BJ (cell line): ENCODE measurements around the gene SORCS1. TPM values are rescaled to one million over a fixed set of nuclear protein-coding genes. Genes with fewer than 3 reads are reported as not detected.

Source experiments
- CTCF ChIA-PET: fragments of 350-600 bp; formaldehyde crosslinking; extraction: SDS; loops from one replicate; lab custom pipeline; 2021; ENCODE audit warnings: antibody characterized with exemption, inconsistent platforms; lab: Yijun Ruan, JAX
- POLR2A ChIA-PET: fragments of 300-600 bp; sonication (Branson Sonifier 250); formaldehyde crosslinking; extraction: SDS; loops from one replicate; lab custom pipeline; 2021; ENCODE audit warnings: antibody characterized with exemption; lab: Charles Lee
- DNase-seq: peaks from one replicate; pipeline ENCODE4 v3.0.0-alpha.2; 2011; ENCODE audit warnings: low read depth
- H3K27me3 ChIP-seq: 2 replicates; pipeline ENCODE4 v1.6.0; 2011; ENCODE audit warnings: low read length; ENCODE audit not compliant: control insufficient read depth, insufficient read depth
- H3K36me3 ChIP-seq: 2 replicates; pipeline ENCODE4 v1.5.1; 2011; ENCODE audit warnings: low read length; ENCODE audit not compliant: control insufficient read depth, insufficient read depth
- H3K4me3 ChIP-seq: 2 replicates; pipeline ENCODE4 v1.5.1; 2011; ENCODE audit warnings: low read depth, mild to moderate bottlenecking, control low read depth, low read length
- CTCF ChIP-seq: IDR thresholded peaks from 2 replicates; pipeline ENCODE4 v1.5.1; 2011; ENCODE audit warnings: low read depth, mild to moderate bottlenecking, control low read depth, inconsistent platforms, low read length, moderate library complexity; ENCODE audit not compliant: insufficient read depth
- polyA plus RNA-seq: library from polyadenylated mRNA; depleted of rRNA; stranded (reverse); fragments of >200 nt; gene quantifications from 2 replicates; pipeline ENCODE4 v1.2.3, GENCODE V29; 2011

SORCS1 gene
- polyA plus RNA-seq, 1 experiment, result 0.01 TPM

- no peak for DNase-seq
- no peaks in the 10 kb centered on the region for H3K27me3 ChIP-seq
- ChIA-PET CTCF (no interaction called here), POLR2A (no interaction called here)
- H3K4me3 ChIP-seq, result no peak overlapping the region
- no peak for TF ChIP-seq CTCF
- H3K36me3 ChIP-seq, result no peaks in the 10 kb centered on the region
Observed at GRCh38 chr10:106911096-106911495, 253.4 kb downstream of the SORCS1 start.

GRCh38 chr10:106910666-106911065 is 253.8 kb downstream of the SORCS1 start:
- no peak for TF ChIP-seq CTCF

GRCh38 chr10:106908225-106908624 is 256.3 kb downstream of the SORCS1 start:
- TF ChIP-seq CTCF, result no peak
- Histone ChIP-seq H3K36me3 (no peaks in the 10 kb centered on the region), H3K4me3 (no peak overlapping the region), H3K27me3 (no peaks in the 10 kb centered on the region)
- CTCF ChIA-PET, result no interaction called here
- POLR2A ChIA-PET, result no interaction called here
- DNase-seq, result no peak

More at GRCh38 chr10:106910666-106911065, 253.8 kb downstream of the SORCS1 start:
- Histone ChIP-seq H3K4me3 (no peak overlapping the region), H3K36me3 (no peaks in the 10 kb centered on the region), H3K27me3 (no peaks in the 10 kb centered on the region)
- POLR2A ChIA-PET, result no interaction called here
- DNase-seq, result no peak
- CTCF ChIA-PET, result no interaction called here

GRCh38 chr10:106904209-106904608 is 260.3 kb downstream of the SORCS1 start:
- TF ChIP-seq CTCF, result no peak
- no peak overlapping the region for H3K4me3 ChIP-seq
- no peak for DNase-seq
- ChIA-PET POLR2A (no interaction called here), CTCF (no interaction called here)
- H3K27me3 ChIP-seq, result no peaks in the 10 kb centered on the region
- no peaks in the 10 kb centered on the region for H3K36me3 ChIP-seq

GRCh38 chr10:106903180-106903579 is 261.3 kb downstream of the SORCS1 start:
- TF ChIP-seq CTCF, result no peak
- ChIA-PET CTCF (no interaction called here), POLR2A (no interaction called here)
- DNase-seq, result no peak
- Histone ChIP-seq H3K36me3 (no peaks in the 10 kb centered on the region), H3K4me3 (no peak overlapping the region), H3K27me3 (no peaks in the 10 kb centered on the region)
